ENCODE data around the gene LRRC74B.

The LRRC74B gene

GRCh38 chr22:21073023-21073422 is 27.3 kb downstream of the LRRC74B start:
- Histone ChIP-seq H3K27ac (no peak overlapping the region), H3K4me1 (no peaks in the 10 kb centered on the region), H3K9me3 (no peaks in the 10 kb centered on the region), H3K4me3 (no peak overlapping the region), H3K27me3 (peaks cover 0 to 6% of the 10 kb centered on the region in 2 donors), H3K36me3 (no peaks in the 10 kb centered on the region)
- intact Hi-C loops (cut with DNase I; ENCODE audit: low total_unique reads): no loop called here
- no peak for TF ChIP-seq CTCF (IDR thresholded peaks at IDR 0.05)
- no peak for DNase-seq

- Histone ChIP-seq H3K9me3 (no peaks in the 10 kb centered on the region), H3K4me1 (no peaks in the 10 kb centered on the region), H3K27ac (no peak overlapping the region), H3K36me3 (no peaks in the 10 kb centered on the region), H3K4me3 (no peak overlapping the region), H3K27me3 (peaks cover 0 to 11% of the 10 kb centered on the region in 2 donors)
- intact Hi-C loops (cut with DNase I; ENCODE audit: low total_unique reads): no loop called here
- TF ChIP-seq CTCF (IDR thresholded peaks at IDR 0.05): no peak
- DNase-seq: no peak
Observed at GRCh38 chr22:21073482-21073881, 27.7 kb downstream of the LRRC74B start.

GRCh38 chr22:21074102-21074715 is 28.5 kb downstream of the LRRC74B start:
- Histone ChIP-seq H3K9me3 (no peaks in the 10 kb centered on the region), H3K4me3 (no peak overlapping the region), H3K27ac (no peak overlapping the region), H3K36me3 (no peaks in the 10 kb centered on the region), H3K27me3 (peaks cover 0 to 16% of the 10 kb centered on the region in 2 donors), H3K4me1 (no peaks in the 10 kb centered on the region)
- intact Hi-C loops (cut with DNase I; ENCODE audit: low total_unique reads): no loop called here
- peak in 1 of 2 donors; percentile 61 for DNase-seq
- no peak for TF ChIP-seq CTCF (IDR thresholded peaks at IDR 0.05)

GRCh38 chr22:21075516-21076138 is 29.9 kb downstream of the LRRC74B start:
- Histone ChIP-seq H3K4me3 (no peak overlapping the region), H3K9me3 (no peaks in the 10 kb centered on the region), H3K27ac (no peak overlapping the region), H3K36me3 (no peaks in the 10 kb centered on the region), H3K27me3 (peaks cover 0 to 20% of the 10 kb centered on the region in 2 donors), H3K4me1 (no peaks in the 10 kb centered on the region)
- TF ChIP-seq CTCF (IDR thresholded peaks at IDR 0.05): no peak
- intact Hi-C loops (cut with DNase I; ENCODE audit: low total_unique reads): no loop called here
- peak in 1 of 2 donors; percentile 20 for DNase-seq

- no peak overlapping the region for H3K27ac ChIP-seq
- no peaks in the 10 kb centered on the region for H3K9me3 ChIP-seq
- no peaks in the 10 kb centered on the region for H3K4me1 ChIP-seq
- H3K27me3 ChIP-seq: peaks cover 0 to 23% of the 10 kb centered on the region in 2 donors
- intact Hi-C loops (cut with DNase I; ENCODE audit: low total_unique reads): no loop called here
- no peak overlapping the region for H3K4me3 ChIP-seq
- DNase-seq: peak in 1 of 2 donors; percentile 51
- no peak for TF ChIP-seq CTCF (IDR thresholded peaks at IDR 0.05)
- H3K36me3 ChIP-seq: no peaks in the 10 kb centered on the region
Observed at GRCh38 chr22:21076912-21077625, 31.3 kb downstream of the LRRC74B start.
